Uterus (tissue), 2 donors: Measurements from ENCODE around the gene PIEZO2.

Experiments used
- POLR2A ChIP-seq, 2 donors: fragments of 450-650 bp; IDR thresholded peaks; one replicate each; pipeline ENCODE4 v1.6.1; 2016; ENCODE audit warnings: antibody characterized with exemption in 2 of 2, mild to moderate bottlenecking in 1 of 2, moderate library complexity in 1 of 2
- TF ChIP-seq, protein P1 (sequence below), 4 experiments: fragments of 200-600 bp in 2 of 4; fragments of 450-650 bp in 2 of 4; sonication (generic) in 2 of 4; IDR thresholded peaks; one replicate each; pipeline ENCODE4 v1.5.1; 2016 to 2019; ENCODE audit warnings: antibody characterized with exemption in 4 of 4, mild to moderate bottlenecking in 2 of 4, moderate library complexity in 1 of 4

DNA sequence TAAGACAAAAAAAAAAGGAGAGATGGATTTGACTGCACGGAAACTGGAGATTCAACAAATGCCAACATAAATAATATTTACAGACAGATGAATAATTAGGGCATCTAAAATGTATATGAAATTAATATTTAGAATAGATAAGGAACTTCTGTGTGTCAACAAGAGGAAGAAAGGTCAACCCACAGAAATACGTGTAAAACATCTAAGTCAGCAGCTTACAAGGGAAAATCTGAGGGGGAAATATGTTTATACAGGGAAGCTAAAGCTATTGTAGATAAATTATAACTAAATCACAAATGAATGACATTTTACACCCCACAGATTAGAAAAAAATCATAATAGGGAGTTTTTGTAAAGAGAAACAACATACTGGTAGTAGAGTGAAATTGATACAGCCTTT lies 159.9 kb downstream of the PIEZO2 start:
- TF ChIP-seq, protein P1, sequence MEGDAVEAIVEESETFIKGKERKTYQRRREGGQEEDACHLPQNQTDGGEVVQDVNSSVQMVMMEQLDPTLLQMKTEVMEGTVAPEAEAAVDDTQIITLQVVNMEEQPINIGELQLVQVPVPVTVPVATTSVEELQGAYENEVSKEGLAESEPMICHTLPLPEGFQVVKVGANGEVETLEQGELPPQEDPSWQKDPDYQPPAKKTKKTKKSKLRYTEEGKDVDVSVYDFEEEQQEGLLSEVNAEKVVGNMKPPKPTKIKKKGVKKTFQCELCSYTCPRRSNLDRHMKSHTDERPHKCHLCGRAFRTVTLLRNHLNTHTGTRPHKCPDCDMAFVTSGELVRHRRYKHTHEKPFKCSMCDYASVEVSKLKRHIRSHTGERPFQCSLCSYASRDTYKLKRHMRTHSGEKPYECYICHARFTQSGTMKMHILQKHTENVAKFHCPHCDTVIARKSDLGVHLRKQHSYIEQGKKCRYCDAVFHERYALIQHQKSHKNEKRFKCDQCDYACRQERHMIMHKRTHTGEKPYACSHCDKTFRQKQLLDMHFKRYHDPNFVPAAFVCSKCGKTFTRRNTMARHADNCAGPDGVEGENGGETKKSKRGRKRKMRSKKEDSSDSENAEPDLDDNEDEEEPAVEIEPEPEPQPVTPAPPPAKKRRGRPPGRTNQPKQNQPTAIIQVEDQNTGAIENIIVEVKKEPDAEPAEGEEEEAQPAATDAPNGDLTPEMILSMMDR (IDR thresholded peaks at IDR 0.05) = no peak
- no peak for TF ChIP-seq POLR2A (IDR thresholded peaks at IDR 0.05)
